ENCODE measurements around the gene LHFPL6.

- peak; percentile 89 for TF ChIP-seq CTCF (IDR thresholded peaks at IDR 0.05)
- TF ChIP-seq EZH2phosphoT487 (IDR thresholded peaks at IDR 0.05): no peak
These were observed 13.2 kb upstream of the LHFPL6 start for GRCh38 chr13:39616087-39616694.
